ENCODE results near the gene AMPD2. TPM values are rescaled to one million over a fixed set of nuclear protein-coding genes. Genes with fewer than 3 reads are reported as not detected.

Gene AMPD2
- total RNA-seq, 1 experiment from 2014 or later, result 85.8 TPM

GRCh38 chr1:109579491-109579890 is 40.1 kb upstream of the AMPD2 start:
- Histone ChIP-seq H3K4me3 (ENCODE audit: low read depth in 2 of 2, low read length in 2 of 2) (no peak overlapping the region), H3K27ac (ENCODE audit: low read length) (no peak overlapping the region), H3K9me3 (ENCODE audit: control insufficient read depth, insufficient read depth, low read depth, low read length) (no peaks in the 10 kb centered on the region), H3K36me3 (ENCODE audit: control insufficient read depth, insufficient read depth, low read length) (peaks cover 6% of the 10 kb centered on the region; the same call in 1 of the 2 replicates), H3K27me3 (ENCODE audit: control insufficient read depth, insufficient read depth, low read length) (no peaks in the 10 kb centered on the region), H3K4me1 (ENCODE audit: control insufficient read depth, insufficient read depth, low read length) (no peaks in the 10 kb centered on the region)
- intact Hi-C loops (cut with micrococcal nuclease; ENCODE audit: unreplicated experiment) (no loop called here), in situ Hi-C loops (cut with HindIII; ENCODE audit: low pct_unique_long_range_greater_than_20kb, low sequenced_read_pairs) (no loop called here)
- TF ChIP-seq SIN3A (IDR thresholded peaks at IDR 0.05; ENCODE audit: borderline replicate concordance, insufficient read depth, low read depth, low read length) (no peak), POLR2AphosphoS5 (IDR thresholded peaks at IDR 0.05; ENCODE audit: low read depth, low read length) (no peak), TCF7L2 (IDR thresholded peaks at IDR 0.05; ENCODE audit: low read depth, low read length) (no peak), REST (IDR thresholded peaks at IDR 0.05; ENCODE audit: insufficient read depth in 1 of 2, low read depth in 2 of 2, low read length in 1 of 2) (no peak)
- TF ChIP-seq, protein P1, sequence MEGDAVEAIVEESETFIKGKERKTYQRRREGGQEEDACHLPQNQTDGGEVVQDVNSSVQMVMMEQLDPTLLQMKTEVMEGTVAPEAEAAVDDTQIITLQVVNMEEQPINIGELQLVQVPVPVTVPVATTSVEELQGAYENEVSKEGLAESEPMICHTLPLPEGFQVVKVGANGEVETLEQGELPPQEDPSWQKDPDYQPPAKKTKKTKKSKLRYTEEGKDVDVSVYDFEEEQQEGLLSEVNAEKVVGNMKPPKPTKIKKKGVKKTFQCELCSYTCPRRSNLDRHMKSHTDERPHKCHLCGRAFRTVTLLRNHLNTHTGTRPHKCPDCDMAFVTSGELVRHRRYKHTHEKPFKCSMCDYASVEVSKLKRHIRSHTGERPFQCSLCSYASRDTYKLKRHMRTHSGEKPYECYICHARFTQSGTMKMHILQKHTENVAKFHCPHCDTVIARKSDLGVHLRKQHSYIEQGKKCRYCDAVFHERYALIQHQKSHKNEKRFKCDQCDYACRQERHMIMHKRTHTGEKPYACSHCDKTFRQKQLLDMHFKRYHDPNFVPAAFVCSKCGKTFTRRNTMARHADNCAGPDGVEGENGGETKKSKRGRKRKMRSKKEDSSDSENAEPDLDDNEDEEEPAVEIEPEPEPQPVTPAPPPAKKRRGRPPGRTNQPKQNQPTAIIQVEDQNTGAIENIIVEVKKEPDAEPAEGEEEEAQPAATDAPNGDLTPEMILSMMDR (IDR thresholded peaks at IDR 0.05), result no peak
- ChIA-PET POLR2A (interaction anchor here (0.6 kb wide), 1 partner anchor 42 kb away, joined by 3 read pairs; no protein-coding TSS in a partner anchor), CTCF (no interaction called here)
- no TSS peak for BruUV-seq (replicated peaks)
- no peak for DNase-seq (ENCODE audit: low read depth, low spot score)
- ATAC-seq, result no peak

DNA sequence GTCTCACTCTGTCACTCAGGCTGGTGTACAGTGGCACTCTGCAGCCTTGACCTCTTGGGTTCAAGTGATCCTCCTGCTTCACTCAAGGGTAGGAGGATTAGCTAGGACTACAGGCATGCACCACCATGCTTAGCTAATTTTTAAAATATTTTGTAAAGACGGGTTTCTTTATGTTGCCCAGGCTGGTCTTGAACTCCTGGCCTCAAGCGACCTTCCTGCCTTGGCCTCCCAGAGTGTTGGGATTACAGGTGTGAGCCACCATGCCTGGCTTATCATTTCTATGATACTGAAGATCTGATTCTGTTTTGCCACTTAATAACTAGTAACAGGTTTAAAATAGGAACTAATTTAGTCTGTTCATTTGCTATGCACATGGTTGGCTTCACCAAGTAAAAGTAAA is 37.6 kb upstream of the AMPD2 start:
- ATAC-seq, result no peak
- intact Hi-C loops (cut with micrococcal nuclease; ENCODE audit: unreplicated experiment), result no loop called here
- Histone ChIP-seq H3K4me1 (ENCODE audit: control insufficient read depth, insufficient read depth, low read length) (no peaks in the 10 kb centered on the region), H3K27me3 (ENCODE audit: control insufficient read depth, insufficient read depth, low read length) (no peaks in the 10 kb centered on the region), H3K27ac (ENCODE audit: low read length) (no peak overlapping the region), H3K36me3 (ENCODE audit: control insufficient read depth, insufficient read depth, low read length) (peaks cover 18% of the 10 kb centered on the region), H3K9me3 (ENCODE audit: control insufficient read depth, insufficient read depth, low read depth, low read length) (no peaks in the 10 kb centered on the region), H3K4me3 (ENCODE audit: low read depth in 2 of 2, low read length in 2 of 2) (no peak overlapping the region)
- no TSS peak for BruUV-seq (replicated peaks)
- TF ChIP-seq TCF7L2 (IDR thresholded peaks at IDR 0.05; ENCODE audit: low read depth, low read length) (no peak), POLR2AphosphoS5 (IDR thresholded peaks at IDR 0.05; ENCODE audit: low read depth, low read length) (no peak), SIN3A (IDR thresholded peaks at IDR 0.05; ENCODE audit: borderline replicate concordance, insufficient read depth, low read depth, low read length) (no peak), REST (IDR thresholded peaks at IDR 0.05; ENCODE audit: insufficient read depth in 1 of 2, low read depth in 2 of 2, low read length in 1 of 2) (no peak)
- TF ChIP-seq, protein P1 (IDR thresholded peaks at IDR 0.05), result no peak
- CTCF ChIA-PET, result interaction anchor here (0.6 kb wide), 1 partner anchor 223 kb away, joined by 4 read pairs; no protein-coding TSS in a partner anchor
- no peak for DNase-seq (ENCODE audit: low read depth, low spot score)
- in situ Hi-C loops (cut with HindIII; ENCODE audit: low pct_unique_long_range_greater_than_20kb, low sequenced_read_pairs), result no loop called here
- POLR2A ChIA-PET, result no interaction called here
